ENCODE measurements around the gene FBXL20. TPM values are rescaled to one million over a fixed set of nuclear protein-coding genes. Genes with fewer than 3 reads are reported as not detected.
A peak's percentile ranks its signal among the peaks of the same experiment; 100 is the strongest.

FBXL20 gene
- total and polyA plus RNA-seq, 2 of the 8 experiments (the other 6 are each of a cell fraction or from before 2014, with no cell fraction given) = 5.5 to 11.0 TPM

DNA sequence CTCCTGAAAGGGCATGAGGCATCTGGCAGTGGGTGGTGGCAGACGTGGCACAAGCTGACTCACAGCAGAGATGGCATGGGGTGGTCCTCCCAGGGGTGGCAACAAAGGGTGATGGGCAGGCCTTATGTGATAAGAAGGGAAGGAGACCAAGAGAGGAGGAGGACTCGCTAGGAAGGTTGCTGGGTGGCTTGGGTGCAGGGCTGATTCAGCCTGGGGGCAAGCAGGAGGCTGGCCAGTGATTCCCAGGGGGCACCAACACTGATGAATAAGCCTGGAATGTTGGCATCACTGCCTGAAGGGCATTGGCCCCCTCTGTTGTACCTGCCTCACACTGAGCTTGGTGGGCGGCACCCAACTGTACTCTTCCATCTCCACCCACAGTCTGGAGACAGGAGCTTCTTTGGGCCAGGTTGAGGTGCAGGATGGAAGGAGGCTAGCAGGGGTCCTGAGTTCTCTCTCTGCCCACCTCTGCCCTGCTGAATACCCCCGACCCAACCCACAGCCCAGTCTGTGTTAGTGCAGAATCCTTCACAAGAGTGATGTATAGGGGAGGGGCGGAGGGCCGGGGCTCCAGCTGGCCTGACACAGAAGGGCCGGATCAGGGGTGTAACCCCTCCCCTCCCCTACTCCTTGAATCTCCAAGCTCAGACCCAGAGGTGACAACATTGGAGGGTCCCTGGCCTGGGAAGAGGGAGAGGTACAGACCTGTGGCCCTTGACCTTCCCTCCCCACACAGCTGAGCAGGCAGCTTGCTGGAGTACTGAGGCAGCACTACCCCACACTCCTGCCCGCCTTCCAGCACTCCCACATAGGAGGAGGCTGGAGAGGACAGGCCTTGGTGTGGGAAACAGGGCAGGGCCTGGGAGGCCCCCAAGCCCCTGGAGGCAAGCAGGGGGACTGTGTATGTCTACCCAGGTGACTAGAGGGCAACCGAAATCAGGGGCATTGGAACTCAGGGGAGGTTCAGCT is 178.3 kb downstream of the FBXL20 start:
- Histone ChIP-seq H3K27me3 (replicated peaks in 1 of 4; ENCODE audit: control insufficient read depth in 3 of 4, extremely low read depth in 1 of 4, insufficient read depth in 3 of 4, low read length in 3 of 4) (peaks cover 13 to 42% (median 32%) of the 10 kb centered on the region in 4 experiments), H3K18ac (ENCODE audit: extremely low read depth, low read length) (no peak overlapping the region; the same call in 1 of the 2 replicates), H3K9me3 (ENCODE audit: insufficient read depth in 2 of 2, low read depth in 1 of 2, low read length in 1 of 2) (no peaks in the 10 kb centered on the region), H3K79me2 (ENCODE audit: control insufficient read depth in 1 of 2, insufficient read depth in 2 of 2, low read length in 2 of 2) (no peaks in the 10 kb centered on the region), H3K23ac (ENCODE audit: insufficient read length) (no peak overlapping the region), H4K5ac (ENCODE audit: insufficient read length, low read depth, low read length) (no peak overlapping the region), H3K4me2 (ENCODE audit: insufficient read depth in 1 of 2, low read depth in 2 of 2, low read length in 2 of 2) (peak overlapping the region in 1 of 2 experiments; percentile 72; a peak in 1 of 4 replicates), H4K8ac (ENCODE audit: extremely low read depth, insufficient read depth, low read length) (no peak overlapping the region), H3K23me2 (ENCODE audit: low read depth, low read length) (peaks cover 8% of the 10 kb centered on the region; the same call in 1 of the 2 replicates), H3K36me3 (ENCODE audit: control insufficient read depth in 2 of 4, insufficient read depth in 4 of 4, low read length in 3 of 4) (no peaks in the 10 kb centered on the region; a peak in 1 of 8 replicates), H3K4ac (replicated peaks; ENCODE audit: insufficient read length, low read depth, low read length) (no peak overlapping the region), H2BK15ac (ENCODE audit: low read length) (0 out of 2 replicates have a peak overlapping the region, but pooled peaks have one; percentile 16), H3K79me1 (ENCODE audit: low read depth, low read length) (no peaks in the 10 kb centered on the region), H3K14ac (ENCODE audit: insufficient read length) (no peak overlapping the region), H3K9ac (replicated peaks in 1 of 4; ENCODE audit: extremely low read depth in 1 of 4, low read depth in 3 of 4, low read length in 3 of 4) (no peak overlapping the region), H2BK120ac (replicated peaks; ENCODE audit: low read depth, low read length) (no peak overlapping the region), H4K20me1 (replicated peaks in 1 of 2; ENCODE audit: control insufficient read depth in 1 of 2, insufficient read depth in 2 of 2, low read length in 2 of 2) (no peaks in the 10 kb centered on the region), H3K4me1 (replicated peaks in 1 of 4; ENCODE audit: control insufficient read depth in 3 of 4, insufficient read depth in 4 of 4, low read length in 3 of 4) (peaks cover 0 to 18% (median 7%) of the 10 kb centered on the region in 4 experiments; a peak in 5 of 7 replicates), H4K91ac (replicated peaks; ENCODE audit: insufficient read length, low read length) (no peak overlapping the region), H3K56ac (replicated peaks; ENCODE audit: insufficient read length, low read depth, low read length) (no peak overlapping the region), H2BK5ac (ENCODE audit: low read depth, low read length) (0 out of 2 replicates have a peak overlapping the region, but pooled peaks have one; percentile 49), H2BK20ac (ENCODE audit: low read length) (no peak overlapping the region), H2AK5ac (ENCODE audit: low read depth, low read length) (peak overlapping the region; percentile 75; the same call in 1 of the 2 replicates), H2AFZ (ENCODE audit: low read length) (no peak overlapping the region), H2BK12ac (ENCODE audit: low read depth, low read length) (no peak overlapping the region), H3K27ac (ENCODE audit: low read depth, low read length) (no peak overlapping the region), H3K4me3 (ENCODE audit: extremely low read depth in 1 of 4, insufficient read depth in 2 of 4, low read depth in 3 of 4, low read length in 4 of 4) (no peak overlapping the region)
- ChIA-PET POLR2A (ENCODE audit: partially characterized antibody) (interaction anchor here (1.0 to 7.8 kb wide), 7 partner anchors 9 to 46 kb away, joined by 3 to 92 read pairs (median 4); partner anchors contain the start of gene RPL19), CTCF (ENCODE audit: partially characterized antibody) (interaction anchor here (0.7 to 24.1 kb wide), 7 partner anchors 10 to 399 kb away, joined by 3 to 982 read pairs (median 5); partner anchors contain the start of gene RPL19)
- no peak for FAIRE-seq
- DNase-seq (ENCODE audit: low read depth in 1 of 2, low spot score in 2 of 2) = no peak
- WGBS, 2 experiments (ENCODE audit: extremely low coverage in 1 of 2, insufficient coverage in 1 of 2, insufficient read length in 1 of 2, insufficient replicate concordance in 2 of 2, low coverage in 1 of 2, low lambda C conversion rate in 2 of 2, missing lambda C conversion rate in 1 of 2) = 81% methylated on average over 9 of the region's 9 CpGs; no CpG with 5 or more reads in 1 of the 2 experiments
- TF ChIP-seq, protein P1, sequence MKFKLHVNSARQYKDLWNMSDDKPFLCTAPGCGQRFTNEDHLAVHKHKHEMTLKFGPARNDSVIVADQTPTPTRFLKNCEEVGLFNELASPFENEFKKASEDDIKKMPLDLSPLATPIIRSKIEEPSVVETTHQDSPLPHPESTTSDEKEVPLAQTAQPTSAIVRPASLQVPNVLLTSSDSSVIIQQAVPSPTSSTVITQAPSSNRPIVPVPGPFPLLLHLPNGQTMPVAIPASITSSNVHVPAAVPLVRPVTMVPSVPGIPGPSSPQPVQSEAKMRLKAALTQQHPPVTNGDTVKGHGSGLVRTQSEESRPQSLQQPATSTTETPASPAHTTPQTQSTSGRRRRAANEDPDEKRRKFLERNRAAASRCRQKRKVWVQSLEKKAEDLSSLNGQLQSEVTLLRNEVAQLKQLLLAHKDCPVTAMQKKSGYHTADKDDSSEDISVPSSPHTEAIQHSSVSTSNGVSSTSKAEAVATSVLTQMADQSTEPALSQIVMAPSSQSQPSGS (IDR thresholded peaks at IDR 0.05; ENCODE audit: low read length) = no peak
- TF ChIP-seq HDAC2 (IDR thresholded peaks at IDR 0.05; ENCODE audit: borderline replicate concordance in 1 of 2, low read depth in 2 of 2, low read length in 2 of 2) (no peak), KDM1A (IDR thresholded peaks at IDR 0.05; ENCODE audit: borderline replicate concordance, low read length) (no peak), KDM5A (IDR thresholded peaks at IDR 0.05; ENCODE audit: low read length) (no peak), SP2 (IDR thresholded peaks at IDR 0.05; ENCODE audit: low read length) (no peak), GABPA (IDR thresholded peaks at IDR 0.05; ENCODE audit: borderline replicate concordance, insufficient read depth, low read length) (no peak), CHD2 (IDR thresholded peaks at IDR 0.05; ENCODE audit: low read length) (no peak)

All from H1 (cell line).